ENCODE results near the gene HAAO.

HAAO gene

DNA sequence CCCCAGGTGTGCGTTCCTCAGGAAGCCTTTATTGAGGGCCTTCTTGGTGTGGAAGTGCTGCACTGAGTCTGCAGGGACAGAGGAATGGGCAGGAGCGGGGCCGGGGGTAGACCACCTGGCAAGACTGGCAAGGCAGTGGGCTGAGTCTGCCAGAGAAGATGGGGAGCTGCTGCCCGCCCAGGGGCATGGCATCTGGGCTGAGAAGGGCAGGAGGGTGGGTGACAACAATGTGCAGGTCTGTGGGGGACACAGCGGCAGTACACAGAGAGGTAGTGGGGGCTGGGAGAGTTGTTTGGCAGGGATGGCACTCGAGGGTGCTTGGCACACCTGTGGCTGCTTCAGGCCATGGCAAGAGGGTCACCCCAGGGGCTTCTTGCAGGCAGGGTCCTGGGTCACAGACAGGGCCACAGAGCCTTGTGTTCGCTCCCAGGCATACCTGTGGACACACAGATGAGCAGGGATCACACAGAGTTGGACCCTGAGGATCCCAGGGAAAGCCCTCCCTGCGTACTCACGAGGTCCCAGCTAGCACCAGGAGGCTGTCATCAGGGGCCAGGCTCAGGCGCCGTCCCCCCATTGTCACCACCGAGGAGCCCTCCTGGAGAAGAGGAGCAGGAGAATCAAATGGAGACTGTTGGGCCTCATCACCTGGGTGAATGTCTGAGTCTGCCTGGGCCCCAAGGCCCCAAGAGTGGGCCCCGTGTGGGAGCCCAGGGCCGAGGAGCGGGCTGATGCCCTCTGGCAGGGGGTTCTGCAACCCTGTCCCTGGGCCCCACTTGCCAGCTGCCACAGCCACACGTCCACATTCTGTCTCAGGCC lies 25.1 kb downstream of the HAAO start:
- DNase-seq, result no peak

DNA sequence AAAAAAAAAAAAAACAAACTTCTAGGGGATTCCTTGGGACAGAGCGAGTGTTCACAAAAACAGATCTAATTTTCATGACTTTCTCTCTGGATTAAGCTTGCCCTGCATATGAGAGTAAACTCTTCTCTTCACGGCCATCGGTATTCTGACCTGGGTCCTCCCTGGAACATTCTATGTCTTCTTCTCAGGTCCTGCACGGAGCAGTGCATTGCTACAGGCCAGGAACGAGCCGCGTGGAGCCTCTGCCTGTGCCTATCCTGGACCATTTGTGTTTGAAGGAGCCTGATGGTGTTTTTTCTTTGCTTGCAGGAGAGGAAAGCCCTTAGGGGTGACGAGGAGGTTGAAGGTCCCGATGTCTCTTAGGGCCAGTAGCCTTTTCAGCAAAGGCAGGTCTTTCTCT lies 26.7 kb downstream of the HAAO start:
- no peak for DNase-seq

- DNase-seq, result no peak
Observed at GRCh38 chr2:42764901-42765300, 27.5 kb downstream of the HAAO start.

- DNase-seq, result no peak
Observed at GRCh38 chr2:42764096-42764495, 28.3 kb downstream of the HAAO start, which contains the start of gene OXER1. Gene OXER1, minus strand, starts transcription at chr2:42764135. Its CDS starts 73 bp downstream, at chr2:42764062.

DNA sequence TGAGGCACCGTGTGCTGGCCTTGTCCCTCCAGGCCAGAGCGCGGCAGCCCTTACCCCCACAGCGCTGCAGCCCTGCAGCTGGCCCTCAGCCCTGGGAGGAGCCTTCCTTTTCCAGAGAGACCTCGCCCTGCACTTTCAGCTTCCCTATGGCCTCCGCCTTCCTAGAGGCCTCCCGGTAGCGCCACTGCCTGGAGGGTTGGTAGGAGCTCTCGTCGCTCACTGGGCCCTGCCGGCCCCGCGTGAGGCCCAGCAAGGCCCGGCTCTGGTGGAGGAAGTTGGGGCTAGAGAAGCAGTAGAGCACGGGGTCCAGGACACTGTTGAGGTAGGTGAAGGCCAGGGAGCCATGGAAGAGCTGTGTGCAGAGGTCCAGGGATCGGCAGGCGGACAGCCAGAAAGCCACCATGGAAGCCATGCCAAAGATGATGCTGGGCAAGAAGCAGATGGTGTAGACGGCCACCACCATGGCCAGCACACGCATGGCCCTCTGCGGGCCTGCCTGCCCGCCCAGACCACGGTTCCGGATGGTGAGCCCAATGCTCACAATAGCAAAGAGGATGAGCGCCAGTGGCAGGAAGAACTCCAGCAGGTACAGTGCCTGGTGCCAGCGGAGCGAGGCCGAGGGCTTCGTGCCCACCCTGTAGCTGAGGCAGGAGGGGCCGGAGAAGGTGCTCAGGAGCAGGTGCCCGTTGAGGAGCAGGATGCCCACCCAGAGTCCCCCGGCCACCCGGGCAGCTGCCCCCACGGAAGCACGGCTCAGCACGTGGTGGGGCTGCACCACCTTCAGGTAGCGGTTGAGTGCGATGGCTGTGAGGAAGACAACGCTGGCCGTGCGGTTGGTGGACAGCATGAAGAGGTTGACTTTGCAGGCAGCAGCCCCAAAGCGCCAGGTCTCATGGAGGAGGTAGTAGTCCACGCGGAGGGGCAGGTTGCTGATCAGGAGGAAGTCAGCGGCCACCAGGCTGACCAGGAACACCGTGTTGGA lies 29.3 kb downstream of the HAAO start:
- no peak for DNase-seq

GRCh38 chr2:42762155-42762554 lies 30.2 kb downstream of the HAAO start:
- no peak for DNase-seq

GRCh38 chr2:42761554-42761953 lies 30.8 kb downstream of the HAAO start:
- no peak for DNase-seq

DNA sequence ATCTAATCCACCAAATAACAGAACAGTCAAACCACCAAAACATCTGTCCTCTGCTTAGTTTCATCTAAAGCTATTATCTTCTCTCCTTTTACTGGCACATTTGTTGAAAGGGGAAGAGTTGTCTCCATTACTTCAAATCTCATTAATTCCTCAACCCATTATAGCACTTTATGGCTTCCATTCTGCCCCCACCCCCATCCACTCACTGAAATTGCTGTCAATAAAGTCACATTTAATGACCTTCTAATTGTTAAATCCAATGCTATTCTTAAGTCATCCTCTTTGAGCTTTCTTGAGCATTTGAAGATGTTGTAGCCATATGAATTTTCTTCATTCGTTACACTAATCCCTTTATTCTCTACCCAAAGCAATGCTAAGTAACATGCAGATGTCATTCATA lies 33.6 kb downstream of the HAAO start:
- no peak for DNase-seq

DNA sequence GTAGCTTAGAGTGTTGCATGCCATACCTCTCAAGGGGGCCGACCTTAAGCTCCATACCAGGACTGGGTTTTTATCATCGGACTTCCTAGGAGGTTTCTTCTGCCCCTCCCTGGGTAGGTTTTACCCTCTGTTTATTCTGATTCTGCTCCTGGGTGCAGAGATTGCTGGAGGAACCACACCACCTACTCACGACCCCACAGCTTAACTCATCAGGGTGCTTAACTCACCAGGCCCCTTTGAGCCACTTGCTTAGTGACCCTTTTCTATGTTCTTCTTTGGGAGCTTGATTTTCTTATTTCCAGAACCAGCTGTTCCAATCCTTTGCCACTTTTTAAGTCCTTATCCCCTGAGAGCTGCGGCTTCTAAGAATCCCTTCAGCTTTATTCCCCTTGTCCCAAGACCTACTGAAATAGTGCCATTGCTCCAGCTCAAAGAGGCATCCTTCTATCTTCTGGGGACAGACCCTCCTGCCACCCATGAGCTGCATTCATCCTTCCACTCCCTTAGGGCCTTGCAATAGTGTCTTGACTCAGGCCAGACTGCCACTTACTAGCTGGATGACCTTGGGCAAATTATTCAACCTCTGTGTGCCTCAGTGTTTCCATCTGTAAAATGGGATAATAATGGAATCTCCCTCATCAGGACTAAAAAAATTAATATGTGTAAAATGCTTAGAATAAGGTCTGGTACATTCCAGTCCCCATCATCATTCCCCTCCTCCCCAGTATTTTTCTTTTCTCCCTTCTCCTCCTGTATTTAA lies 34.2 kb downstream of the HAAO start:
- DNase-seq, result no peak

DNA sequence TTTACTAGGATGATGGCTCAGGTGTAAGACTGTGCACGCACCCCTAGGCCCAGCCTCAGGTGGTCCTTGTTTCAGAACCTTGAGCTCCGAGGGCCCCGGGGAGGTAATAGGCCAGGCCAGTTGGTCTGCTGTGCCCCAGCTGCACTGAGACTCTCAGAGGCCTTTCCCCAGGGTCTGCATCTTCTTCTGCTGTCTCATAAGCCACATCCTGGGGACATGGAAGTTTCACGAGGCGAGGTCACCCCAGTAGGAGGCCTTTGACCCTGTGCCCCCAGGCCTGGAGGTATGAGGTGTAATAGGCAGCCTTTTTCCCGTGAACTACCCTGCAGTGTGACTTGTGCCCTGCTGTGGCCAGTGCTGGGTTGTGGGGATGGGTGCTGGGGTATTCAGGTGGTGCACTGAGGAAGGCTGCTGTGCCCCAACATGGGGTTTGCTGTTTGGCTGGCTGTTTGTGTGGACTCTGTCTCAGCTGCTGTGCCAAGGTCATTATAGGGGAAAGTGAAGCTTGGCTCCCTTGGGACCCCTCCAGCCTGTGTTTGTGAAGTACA lies 35.3 kb downstream of the HAAO start:
- DNase-seq, result no peak

DNA sequence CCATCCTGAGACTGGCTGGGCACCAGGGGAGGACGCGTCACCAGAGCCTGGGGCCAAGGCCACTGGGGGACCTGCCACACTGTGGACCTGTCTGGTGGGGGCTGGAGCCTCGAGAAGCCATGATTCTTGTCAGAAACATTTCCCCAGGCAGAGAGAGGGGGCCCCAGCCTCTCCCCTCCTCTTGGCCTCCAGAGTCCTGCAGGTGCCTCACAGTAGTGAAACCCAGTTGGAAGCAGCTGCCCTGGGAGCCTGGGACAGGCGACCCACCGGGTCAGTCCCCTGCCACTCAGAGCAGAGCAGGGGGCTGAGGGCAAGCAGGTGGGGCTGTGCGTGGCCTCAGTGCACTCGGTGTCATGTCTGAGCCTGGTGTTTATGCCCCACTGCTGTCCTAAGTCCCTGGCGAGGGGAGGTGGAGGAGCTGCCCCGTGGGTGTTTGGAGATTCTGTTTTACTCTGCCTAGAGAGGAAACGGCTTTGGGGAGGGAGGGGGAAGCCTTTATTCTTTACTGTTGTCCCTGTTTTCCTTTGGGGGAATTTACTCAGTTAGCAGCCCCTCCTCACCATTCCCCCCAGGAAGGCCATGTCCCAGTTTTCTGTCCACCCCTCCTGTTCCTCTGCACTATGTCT lies 36.1 kb downstream of the HAAO start:
- DNase-seq, result no peak

- no peak for DNase-seq
Observed at GRCh38 chr2:42755191-42755880, 37.0 kb downstream of the HAAO start.

DNA sequence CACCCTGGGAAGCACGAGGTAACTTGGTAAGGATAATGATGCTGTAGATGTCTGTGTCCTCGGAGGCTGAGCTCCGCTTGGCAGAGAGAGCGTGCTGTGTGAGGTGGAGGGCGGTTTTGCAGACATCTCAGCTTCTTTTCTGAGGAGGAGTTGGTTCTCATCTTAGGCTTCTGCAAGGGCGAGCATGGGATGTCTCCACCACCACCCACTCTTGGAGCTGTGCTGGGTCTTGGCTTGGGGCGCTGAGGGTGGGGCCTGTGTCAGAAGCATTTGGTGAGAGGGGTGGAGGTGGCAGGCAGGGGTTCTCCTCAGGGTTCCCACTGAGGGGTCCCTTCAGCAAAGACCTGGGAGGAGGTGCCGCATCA lies 37.6 kb downstream of the HAAO start:
- DNase-seq, result no peak

DNA sequence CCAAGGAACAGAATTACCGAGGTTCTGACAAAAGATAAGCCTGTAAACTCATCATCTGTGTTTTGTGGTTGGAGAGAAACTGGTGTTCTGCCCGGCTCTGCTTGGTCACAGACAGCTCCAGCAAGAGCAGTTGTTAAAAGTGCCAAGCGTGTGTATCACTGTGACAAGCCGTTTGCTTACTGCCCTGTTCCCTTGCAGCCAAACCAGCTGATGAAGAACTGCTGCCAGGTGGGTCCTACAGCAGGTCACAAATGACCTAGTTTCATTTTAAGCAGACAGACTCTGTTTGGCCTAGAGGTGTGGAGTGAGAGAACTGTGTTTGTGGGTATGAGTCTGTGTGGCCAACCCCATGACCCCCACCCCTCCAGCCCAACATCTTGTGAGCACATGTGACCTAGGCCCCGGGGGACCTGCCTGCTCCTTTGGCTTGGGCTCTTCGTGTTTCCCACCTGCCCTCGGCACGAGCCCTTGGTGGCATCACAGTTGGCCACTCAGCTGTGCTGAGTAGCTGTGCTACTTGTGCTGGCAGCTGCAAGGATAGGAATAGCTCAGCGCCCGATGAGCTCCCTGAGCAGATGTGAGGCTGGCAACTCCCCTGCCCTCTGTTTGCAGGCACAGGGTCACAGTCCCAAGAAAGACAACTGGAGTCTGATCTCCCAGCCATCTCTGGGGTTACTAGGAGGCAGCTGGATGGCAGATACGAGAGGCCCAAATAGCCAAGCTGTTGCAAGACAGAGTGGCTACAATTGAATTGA lies 38.2 kb downstream of the HAAO start:
- no peak for DNase-seq

DNA sequence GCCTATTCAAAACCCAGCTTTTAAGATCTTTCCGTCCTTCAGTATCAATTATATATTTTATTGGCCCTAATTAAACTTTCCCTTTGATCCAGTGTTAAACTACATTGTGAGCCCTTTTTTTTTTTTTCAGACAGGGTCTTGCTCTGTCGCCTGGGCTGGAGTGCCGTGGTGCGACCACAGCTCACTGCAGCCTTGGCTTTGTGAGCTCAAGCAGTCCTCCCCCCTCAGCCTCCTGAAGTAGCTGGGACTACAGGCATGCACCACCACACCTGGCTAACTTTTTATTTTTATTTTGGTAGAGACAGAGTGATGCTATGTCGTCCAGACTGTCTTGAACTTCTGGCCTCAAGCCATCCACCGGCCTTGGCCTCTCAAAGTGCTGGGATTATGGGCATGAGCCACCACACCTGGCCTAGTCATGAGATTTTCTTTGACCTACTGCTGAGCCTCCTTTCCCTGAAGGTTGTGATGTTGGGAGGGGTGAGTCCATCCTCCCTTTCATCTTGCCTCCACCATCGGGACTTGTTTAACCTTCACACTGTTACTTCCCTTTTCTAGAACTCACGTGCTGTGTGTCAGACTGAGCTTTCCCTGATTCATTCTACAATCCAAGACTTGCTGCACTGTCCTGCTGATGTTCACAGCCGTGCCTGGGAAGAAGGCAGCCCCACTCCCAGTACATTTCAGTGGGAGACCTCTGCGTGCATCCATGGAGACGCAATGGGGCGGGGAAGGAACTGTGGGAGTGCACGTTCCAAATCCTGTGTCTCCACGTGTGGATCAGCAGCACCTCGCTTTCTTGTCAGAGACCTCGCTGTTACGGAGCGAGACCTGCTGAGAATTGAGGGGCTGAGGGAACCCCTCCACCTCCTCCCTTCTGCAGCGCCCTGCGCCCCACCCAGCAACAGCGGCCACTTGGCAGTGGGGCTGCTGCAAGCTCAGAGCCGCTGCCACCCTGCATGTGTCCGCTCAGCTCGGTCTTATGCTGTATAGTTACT lies 39.3 kb downstream of the HAAO start:
- no peak for DNase-seq

- no peak for DNase-seq
Observed at GRCh38 chr2:42752314-42752713, 40.1 kb downstream of the HAAO start.

DNA sequence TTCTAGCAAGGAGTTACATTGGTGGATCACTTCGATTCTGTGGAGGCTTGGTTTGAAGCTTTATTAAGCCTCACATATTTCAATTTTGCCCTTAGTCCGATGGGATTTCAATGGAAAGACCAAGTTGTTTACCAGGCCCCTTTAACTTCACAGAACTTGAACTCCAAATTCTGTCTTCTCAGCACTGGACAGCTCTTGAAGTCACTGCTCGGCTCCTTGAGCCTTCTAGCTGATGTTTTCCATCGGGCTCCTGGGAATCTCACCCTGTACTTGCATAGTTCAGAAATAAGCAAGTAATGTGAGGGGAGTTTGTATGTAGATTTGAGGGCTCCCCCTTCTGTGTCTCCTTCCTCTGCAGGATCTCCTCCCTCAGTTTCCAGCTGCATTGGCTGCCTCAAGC lies 43.5 kb downstream of the HAAO start:
- no peak for DNase-seq

DNA sequence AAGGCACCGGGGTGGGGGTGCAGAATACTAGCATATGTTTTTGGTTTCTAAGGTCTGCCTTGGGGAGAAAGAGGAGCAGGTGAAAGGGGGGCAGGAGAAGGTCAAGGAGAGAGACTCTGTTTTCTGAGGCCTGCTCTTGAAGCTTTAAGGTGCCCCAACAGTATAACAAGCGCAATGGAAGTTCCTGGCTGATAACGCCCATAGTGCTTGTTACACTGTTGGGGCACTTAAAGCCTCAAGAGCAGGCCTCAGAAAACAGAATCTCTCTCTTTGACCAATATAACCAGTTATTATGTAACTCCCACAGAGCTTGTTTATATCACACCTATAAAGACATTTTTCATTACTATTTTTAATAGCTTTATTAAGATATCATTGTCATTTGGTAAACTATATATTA lies 45.0 kb downstream of the HAAO start:
- no peak for DNase-seq

- DNase-seq, result no peak
Observed at GRCh38 chr2:42744545-42745082, 47.8 kb downstream of the HAAO start.

DNA sequence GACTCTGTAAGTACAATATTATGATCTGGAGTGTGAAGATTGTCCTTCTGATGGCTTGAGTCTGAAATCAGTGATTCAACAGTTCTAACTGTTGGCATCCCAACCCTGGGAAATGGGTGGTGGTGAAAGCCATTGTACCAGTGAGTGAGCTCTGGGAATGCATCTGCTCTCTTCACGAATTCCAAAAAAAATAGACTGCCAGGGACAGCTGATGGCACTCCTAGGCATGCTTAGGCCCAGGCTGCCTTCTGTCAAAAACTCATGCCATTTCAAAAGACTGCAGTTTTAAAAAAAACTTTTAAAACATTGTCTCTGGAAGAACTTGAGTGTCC lies 48.8 kb downstream of the HAAO start:
- no peak for DNase-seq

Data from NCI-H1105 treated with DMSO at 0.1 percent for 48 hours (cell line).